AG04449 (cell line): ENCODE measurements around the gene SLC12A8.

Experiments
- CTCF ChIA-PET: fragments of 350-600 bp; formaldehyde crosslinking; extraction: SDS; loops from one replicate; lab custom pipeline; 2021; ENCODE audit warnings: antibody characterized with exemption; lab: Yijun Ruan, JAX
- POLR2A ChIA-PET: fragments of 400-600, 350-600 bp; formaldehyde crosslinking; extraction: SDS; loops from one replicate; lab custom pipeline; 2020; ENCODE audit warnings: antibody characterized with exemption, inconsistent platforms; lab: Yijun Ruan, JAX
- DNase-seq: peaks from one replicate; pipeline ENCODE4 v3.0.0-alpha.2; 2010; ENCODE audit warnings: low read depth, low spot score
- H3K4me3 ChIP-seq: 2 replicates; pipeline ENCODE4 v1.5.1; 2011; ENCODE audit warnings: low read depth, mild to moderate bottlenecking, control low read depth, low read length
- CTCF ChIP-seq: IDR thresholded peaks from one replicate; pipeline ENCODE4 v1.5.1; 2011; ENCODE audit warnings: mild to moderate bottlenecking, moderate library complexity, low read length, control low read depth, inconsistent platforms; ENCODE audit not compliant: insufficient read depth; ENCODE audit errors: missing control alignments

Gene SLC12A8

GRCh38 chr3:125236331-125236903 is 23.9 kb upstream of the SLC12A8 start:
- TF ChIP-seq CTCF, result no peak
- POLR2A ChIA-PET, result interaction anchor here (1.0 kb wide), 1 partner anchor 204 kb away, joined by 4 read pairs; no protein-coding TSS in a partner anchor
- H3K4me3 ChIP-seq, result no peak overlapping the region
- no peak for DNase-seq
- CTCF ChIA-PET, result no interaction called here

- no peak overlapping the region for H3K4me3 ChIP-seq
- ChIA-PET CTCF (no interaction called here), POLR2A (no interaction called here)
- no peak for TF ChIP-seq CTCF
- DNase-seq, result no peak
These were observed 22.3 kb upstream of the SLC12A8 start for GRCh38 chr3:125234831-125235230.

GRCh38 chr3:125232401-125232800 is 19.9 kb upstream of the SLC12A8 start:
- DNase-seq, result no peak
- H3K4me3 ChIP-seq, result no peak overlapping the region
- CTCF ChIA-PET, result interaction anchor here (1.1 to 1.4 kb wide), 2 partner anchors 13 to 209 kb away, joined by 3 to 4 read pairs; no protein-coding TSS in a partner anchor
- POLR2A ChIA-PET, result interaction anchor here (0.6 kb wide), 1 partner anchor 109 kb away, joined by 3 read pairs; no protein-coding TSS in a partner anchor
- TF ChIP-seq CTCF, result no peak

- CTCF ChIA-PET, result interaction anchor here (1.1 to 1.4 kb wide), 2 partner anchors 12 to 209 kb away, joined by 3 to 4 read pairs; no protein-coding TSS in a partner anchor
- H3K4me3 ChIP-seq, result no peak overlapping the region
- POLR2A ChIA-PET, result interaction anchor here (0.6 kb wide), 1 partner anchor 109 kb away, joined by 3 read pairs; no protein-coding TSS in a partner anchor
- no peak for TF ChIP-seq CTCF
- no peak for DNase-seq
These were observed 19.3 kb upstream of the SLC12A8 start for GRCh38 chr3:125231895-125232294.

- POLR2A ChIA-PET, result no interaction called here
- no peak overlapping the region for H3K4me3 ChIP-seq
- DNase-seq, result no peak
- TF ChIP-seq CTCF, result no peak
- CTCF ChIA-PET, result no interaction called here
These were observed 17.2 kb upstream of the SLC12A8 start for GRCh38 chr3:125229707-125230106.

GRCh38 chr3:125229168-125229567 is 16.6 kb upstream of the SLC12A8 start:
- no peak overlapping the region for H3K4me3 ChIP-seq
- POLR2A ChIA-PET, result no interaction called here
- no peak for DNase-seq
- no peak for TF ChIP-seq CTCF
- CTCF ChIA-PET, result no interaction called here
